ENCODE data around the gene BABAM1.

BABAM1 gene

DNA sequence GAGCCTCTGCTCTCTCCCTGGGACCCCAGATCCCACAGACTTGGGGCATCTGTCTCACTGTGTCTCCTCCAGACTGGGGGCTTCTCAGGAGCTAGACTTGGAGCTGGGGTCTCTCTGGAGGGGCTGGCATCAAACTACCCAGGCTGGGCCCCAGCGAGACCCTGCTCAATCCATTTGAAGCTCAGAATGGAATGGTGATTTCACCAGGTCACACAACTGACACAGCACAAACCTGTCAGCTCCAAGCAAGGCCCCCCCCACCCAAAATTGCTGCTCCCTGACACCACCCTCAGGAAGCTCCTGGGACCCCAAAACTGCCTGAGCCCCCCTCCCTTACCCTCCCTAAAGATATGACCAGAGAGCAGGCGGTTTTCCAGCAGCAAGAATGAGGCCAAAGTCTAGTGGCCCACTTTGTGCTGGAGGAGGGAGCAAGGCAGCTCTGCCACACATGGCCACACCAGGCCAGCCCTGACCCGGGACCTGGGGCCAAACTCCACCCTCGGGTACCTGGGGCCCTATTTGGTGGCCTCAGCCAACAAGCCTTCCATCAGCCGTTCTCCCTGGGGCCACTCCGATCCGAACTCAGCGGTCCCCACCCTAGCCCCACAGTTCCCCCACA, 23.9 kb upstream of the BABAM1 start:
- no peak for DNase-seq (ENCODE audit: low read depth)

GRCh38 chr19:17243830-17244617, 23.2 kb upstream of the BABAM1 start:
- DNase-seq (ENCODE audit: low read depth) = no peak

DNA sequence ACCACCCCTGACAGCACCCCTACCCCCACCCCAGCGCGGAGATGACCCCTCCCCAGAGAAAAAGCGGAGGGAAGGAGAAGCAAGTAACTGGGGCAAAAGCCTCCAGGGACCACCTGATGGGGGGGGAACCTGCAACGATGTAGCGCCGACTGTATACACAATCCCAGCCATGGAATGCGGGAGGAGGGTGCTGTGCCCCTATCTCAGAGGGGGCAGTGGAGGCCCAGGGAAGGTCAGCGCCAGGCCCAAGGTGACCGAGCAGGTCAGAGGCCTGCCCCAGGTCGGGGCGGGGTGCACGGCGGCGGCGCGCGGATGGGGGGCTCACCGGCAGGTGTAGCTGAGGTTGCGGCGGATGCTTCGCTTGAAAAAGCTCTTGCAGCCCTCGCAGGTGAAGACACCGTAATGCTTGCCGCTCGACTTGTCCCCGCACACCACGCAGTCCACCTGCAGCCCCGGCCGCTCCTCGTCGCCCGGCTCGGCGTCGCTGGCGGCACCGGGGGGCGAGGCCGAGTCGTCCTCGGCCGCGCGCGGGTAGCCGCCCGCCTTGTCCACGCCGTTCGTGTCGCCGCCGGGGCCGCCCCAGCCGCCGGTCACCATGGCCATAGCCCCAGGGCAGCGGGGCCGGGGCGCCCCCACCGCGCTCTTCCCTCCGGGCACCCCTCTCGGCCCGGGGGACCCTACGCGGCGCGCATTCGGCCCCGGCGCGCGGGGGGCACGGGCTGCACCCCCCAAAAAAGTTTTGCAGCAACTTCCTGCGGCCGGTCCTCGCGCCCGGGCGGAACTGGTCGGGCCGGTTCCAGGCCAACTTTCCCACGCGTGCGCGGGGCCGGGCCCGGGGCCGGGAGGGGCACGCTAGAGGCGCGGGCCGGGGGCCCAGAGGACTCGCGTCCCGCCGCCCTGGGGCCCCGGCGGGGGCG, 22.4 kb upstream of the BABAM1 start:
- no peak for DNase-seq (ENCODE audit: low read depth)

GRCh38 chr19:17245535-17245984, 21.7 kb upstream of the BABAM1 start, which contains the start of gene NR2F6:
TSS of gene NR2F6 (minus strand) at chr19:17245919. CDS start at chr19:17245220, 699 bp downstream.
- no peak for DNase-seq (ENCODE audit: low read depth)

DNA sequence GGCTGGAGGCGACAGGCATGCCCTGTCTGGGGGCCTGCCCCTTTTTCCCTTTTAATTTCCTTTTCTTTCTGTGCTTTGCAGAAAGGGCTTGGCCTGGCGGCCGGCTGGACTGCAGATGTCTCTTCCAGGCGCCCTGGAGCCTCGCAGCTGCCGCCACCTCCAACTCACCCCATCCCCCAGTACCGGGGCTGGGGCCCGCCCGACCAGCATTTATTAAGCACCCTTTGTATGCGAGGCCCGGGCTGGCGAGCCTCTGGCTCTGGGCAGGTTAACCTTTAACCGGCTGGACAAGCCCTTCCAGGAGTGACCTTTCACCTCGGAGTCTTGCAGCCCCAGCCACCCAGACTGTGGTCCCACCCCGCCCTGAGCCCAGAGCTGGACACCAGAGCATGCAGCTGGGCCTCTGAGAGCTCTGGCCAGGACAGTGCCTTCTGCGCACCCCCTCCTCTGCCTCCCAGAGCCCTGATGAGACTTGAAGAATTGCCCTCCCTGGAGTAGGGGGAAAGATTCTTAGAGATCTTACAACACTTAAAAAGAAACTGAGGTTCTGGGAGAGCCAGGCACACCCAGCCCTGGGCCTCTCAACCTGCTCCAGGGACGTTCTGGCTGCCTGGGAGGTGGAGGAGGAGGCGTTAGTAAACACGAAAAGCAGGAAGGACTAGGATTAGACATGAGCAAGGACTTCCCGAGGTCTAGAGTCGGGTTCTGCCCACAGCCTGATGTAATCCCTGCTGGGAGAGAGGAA, 20.4 kb upstream of the BABAM1 start:
- no peak for DNase-seq (ENCODE audit: low read depth)

DNA sequence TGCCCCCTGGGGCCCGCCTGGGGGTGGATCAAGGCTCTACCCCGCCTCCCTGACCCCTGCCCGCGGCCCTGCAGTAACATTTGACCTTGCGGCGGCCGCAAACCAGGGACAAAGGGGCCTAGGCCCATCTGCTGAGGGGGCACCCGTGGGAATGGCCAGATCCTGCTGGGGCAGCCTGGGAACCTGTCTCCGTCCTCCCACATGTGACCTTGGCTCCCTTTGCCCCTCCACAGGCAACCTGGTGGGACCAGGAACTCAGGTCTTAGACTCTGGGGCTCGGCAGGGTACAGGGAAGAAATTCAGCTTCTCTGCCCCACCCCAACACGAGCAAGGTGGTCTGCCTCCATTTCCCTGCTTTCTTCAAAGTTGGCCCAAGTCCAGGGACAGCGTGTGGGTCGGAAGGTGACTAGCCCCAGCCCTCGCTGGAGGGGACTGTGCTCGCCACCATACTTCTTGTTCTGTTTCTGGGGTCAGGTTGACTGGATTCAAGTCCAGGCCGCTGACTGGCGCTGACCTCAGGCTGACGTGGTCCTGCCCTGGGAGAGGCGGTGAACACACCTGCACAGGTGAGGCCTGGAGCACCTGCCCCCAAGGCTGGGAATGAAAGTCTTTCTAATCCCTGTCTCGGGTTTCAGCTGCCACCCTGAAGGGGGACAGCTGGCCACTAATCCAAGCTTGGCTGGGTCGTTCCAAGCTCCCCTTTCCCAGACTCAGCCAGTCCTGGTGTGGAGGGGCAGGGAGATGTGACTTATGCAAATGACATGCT, 19.0 kb upstream of the BABAM1 start:
- DNase-seq (ENCODE audit: low read depth) = no peak

DNA sequence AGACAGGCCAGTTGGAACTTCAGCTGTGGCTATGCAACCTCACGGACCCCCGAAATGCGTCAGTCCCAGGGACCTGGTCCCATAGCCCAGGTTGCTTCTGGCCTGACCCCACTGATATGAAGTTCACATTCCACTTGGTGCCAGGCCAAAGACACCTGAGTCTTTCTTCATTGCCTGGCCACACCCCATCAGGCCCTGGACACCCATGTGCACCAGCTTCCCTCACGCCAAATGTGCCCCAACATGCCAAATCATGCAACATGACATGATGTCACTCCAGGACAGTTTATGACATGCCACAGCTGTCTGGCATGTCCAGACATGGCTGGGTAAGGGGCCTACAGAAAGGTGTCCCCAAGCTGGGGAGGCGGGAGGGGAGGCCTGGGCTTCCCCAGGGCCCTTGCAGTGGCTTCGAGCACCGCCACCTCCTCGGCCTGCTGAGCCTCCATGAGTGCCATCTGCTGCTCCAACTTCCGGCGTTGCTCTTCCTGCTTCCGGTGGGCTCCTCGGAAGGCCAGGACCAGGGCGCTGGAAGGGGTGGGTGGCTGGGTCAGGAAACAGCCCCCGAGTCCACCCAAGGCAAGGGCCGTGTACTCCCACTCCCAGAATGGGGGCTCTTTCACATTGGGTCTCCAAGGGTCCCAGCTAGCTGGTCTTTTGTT, 17.2 kb upstream of the BABAM1 start:
- no peak for DNase-seq (ENCODE audit: low read depth)

DNA sequence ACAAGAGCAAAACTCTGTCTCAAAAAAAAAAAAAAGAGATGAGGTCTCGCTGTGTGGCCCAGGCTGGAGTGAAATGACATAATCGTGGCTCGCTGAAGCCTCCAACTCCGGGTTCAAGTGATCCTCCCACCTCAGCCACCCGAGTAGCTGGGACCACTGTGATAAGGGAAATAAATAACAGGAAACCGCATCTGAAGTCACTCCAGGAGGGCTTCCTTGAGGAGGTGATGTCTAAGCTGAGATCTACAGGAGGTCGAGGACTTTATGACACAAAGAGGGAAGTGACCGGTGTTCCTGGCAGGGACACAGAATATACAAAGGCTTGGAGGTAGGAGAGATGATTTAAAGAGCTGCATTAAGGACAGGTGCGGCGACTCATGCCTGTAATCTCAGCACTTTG, 12.6 kb upstream of the BABAM1 start:
- DNase-seq (ENCODE audit: low read depth) = no peak

DNA sequence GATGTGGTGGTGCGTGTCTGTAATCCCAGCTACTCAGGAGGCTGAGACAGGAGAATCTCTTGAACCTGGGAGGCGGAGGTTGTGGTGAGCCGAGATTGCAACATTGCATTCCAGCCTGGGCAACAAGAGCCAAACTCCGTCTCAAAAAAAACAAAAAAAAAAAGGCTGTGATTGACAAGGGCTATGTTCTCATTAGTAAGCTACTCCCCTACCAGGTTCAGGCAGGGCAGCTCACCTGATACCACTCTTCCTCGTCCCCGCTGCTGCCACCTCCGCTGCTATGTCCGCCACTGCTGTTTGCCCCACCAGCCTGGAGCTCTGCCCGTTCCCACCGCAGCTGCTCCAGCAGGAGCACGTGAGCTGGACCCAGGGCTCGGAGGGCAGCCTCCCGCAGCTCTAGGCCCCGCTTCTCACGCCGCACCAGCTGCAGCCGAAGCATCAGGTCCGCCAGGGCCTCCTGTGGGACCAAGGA, 12.1 kb upstream of the BABAM1 start:
- DNase-seq (ENCODE audit: low read depth) = no peak

DNA sequence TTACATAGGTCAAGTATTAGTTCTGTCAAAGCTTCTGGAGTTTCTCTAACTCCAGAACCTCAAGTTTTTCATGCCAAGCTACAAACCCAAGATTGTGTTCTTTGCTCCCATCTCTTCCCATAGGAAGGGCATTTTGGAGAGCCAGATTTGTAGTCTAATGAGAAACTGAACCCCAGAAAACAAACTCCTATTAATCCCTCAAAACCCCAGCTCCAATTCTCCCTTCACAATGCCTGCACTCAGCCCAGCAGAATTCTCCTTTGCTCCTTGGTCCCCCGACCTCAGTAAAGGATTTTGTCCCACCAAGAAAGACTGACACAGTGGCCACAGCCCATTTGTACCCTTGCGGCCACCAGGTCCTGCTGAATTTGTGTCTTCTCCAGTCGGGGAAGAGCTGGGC, 11.1 kb upstream of the BABAM1 start:
- DNase-seq (ENCODE audit: low read depth) = no peak

DNA sequence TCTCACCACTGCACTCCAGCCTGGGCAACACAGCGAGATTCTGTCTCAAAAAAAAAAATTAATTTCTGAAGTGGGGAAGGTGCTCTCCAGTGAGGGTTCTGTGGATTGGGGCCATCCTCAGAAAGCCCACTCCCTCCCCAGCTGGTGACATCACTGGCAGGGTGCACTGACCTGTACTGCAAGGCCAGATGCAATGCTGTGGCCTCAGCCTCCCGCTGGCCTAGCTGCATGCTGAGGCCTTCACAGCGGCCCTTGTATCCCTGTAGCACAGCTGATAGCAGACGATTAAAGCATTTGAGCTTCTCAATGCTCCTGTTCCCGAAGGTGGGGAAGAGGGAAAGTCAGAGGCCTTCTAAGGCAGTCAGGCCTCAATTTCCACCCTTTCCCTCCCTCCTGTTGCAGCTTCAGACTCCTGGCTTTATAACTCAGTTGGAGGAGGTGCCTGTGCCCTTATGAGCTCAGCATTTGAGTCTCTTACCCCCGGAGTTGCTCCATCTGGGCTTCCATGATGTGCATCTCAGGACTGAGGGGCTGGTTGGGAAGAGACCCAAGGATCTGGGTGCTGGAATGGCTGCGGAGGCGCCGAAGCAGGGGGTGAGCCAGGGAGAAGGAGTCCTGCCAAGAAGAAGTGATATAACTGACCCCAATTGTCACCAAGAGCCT, 8.0 kb upstream of the BABAM1 start:
- no peak for DNase-seq (ENCODE audit: low read depth)

DNA sequence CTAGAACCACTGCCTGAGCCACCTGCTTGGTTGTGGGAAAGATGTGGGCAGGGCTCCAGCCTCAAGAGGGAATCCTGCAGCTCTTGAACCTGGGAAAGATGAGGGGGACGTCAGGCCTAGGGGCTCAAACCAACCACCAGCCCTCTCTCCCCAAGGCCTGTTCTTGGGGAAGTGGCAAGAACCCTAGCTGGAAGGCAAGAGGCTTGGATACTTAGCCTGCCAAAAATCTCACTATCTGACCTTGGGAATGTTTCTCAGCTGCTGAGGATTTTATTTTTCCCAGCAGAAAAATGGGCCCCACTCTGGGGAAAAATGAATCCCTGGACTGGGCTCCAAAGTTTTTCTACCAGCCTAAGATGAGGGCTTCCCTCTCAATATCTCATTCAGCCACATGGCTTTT, 7.3 kb upstream of the BABAM1 start:
- no peak for DNase-seq (ENCODE audit: low read depth)

GRCh38 chr19:17260842-17261325, 6.4 kb upstream of the BABAM1 start:
- no peak for DNase-seq (ENCODE audit: low read depth)

- DNase-seq (ENCODE audit: low read depth) = no peak
These were observed 4.7 kb upstream of the BABAM1 start for GRCh38 chr19:17262557-17262956.

- no peak for DNase-seq (ENCODE audit: low read depth)
These were observed 3.3 kb upstream of the BABAM1 start for GRCh38 chr19:17263712-17264640.

DNA sequence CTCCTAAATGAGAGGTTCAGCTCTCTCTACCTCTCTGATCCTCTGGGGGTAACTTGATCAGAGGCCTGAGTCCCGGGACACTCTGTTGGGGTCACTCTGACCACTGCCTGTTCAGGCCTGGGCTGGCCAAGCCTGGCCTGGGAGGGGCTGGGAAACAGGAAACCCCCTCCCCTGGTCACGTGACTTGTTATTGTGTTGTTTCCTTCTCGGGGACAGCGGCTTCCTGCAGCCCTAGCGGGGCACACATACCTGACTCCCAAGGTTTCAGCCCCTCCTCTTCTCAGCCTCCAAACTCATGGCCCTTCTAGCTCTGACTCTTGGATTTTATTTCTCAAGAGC, 2.6 kb upstream of the BABAM1 start, which contains the start of gene USHBP1:
USHBP1 (minus strand) TSS at position 105 of the 339 bp plus-strand sequence. CDS start 446 bp downstream, outside the sequence.
- no peak for DNase-seq (ENCODE audit: low read depth)

DNA sequence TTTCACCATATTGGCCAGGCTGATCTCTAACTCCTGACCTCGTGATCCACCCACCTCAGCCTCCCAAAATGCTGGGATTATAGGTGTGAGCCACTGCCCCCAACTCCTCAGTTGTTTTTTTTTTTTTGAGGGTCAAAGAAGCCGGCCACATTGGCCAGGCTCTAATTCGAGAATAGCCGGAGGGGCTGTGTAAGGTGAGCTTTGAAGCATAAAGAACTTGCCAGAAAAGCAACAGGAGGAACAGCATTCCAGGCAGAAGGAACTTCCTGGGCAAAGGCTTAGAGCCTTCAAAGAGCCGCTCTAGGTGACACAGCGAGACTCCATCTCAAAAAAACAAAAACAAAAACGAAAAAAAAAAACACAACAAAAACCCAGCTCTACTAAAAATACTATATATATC, 1.2 kb upstream of the BABAM1 start:
- no peak for DNase-seq (ENCODE audit: low read depth)

DNA sequence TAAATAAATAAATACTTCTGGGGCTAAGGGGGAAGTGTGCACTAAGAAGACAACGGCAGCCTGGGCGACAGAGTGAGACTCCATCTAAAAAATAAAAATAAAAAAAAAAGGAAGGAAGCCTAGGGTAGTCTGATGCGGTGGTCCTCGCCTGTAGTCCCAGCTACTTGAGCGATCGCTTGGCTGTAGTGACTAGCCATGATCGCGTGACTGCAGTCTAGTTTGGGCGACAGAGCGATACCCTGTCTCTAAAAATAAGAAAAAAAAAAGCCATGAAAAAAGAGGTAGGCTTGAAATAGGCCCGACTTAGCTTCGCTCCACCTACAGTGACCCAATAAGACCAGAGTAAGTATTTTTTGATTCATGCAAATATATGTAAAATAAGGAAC, 661 bp upstream of the BABAM1 start:
- no peak for DNase-seq (ENCODE audit: low read depth)

DNA sequence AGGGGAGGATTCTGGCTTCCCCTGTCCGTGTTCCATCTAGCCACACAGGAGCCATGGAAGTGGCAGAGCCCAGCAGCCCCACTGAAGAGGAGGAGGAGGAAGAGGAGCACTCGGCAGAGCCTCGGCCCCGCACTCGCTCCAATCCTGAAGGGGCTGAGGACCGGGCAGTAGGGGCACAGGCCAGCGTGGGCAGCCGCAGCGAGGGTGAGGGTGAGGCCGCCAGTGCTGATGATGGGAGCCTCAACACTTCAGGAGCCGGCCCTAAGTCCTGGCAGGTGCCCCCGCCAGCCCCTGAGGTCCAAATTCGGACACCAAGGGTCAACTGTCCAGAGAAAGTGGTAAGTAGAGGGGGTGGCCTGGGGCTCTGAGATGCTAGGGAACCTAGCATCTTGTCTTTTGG, 1.5 kb downstream of the BABAM1 start:
- DNase-seq (ENCODE audit: low read depth) = no peak

Measured in GM04504 (cell line).